Transverse colon (tissue), 4 donors: Measurements from ENCODE around the gene AJAP1.

Experiments
- EP300 ChIP-seq: sonication (generic); formaldehyde crosslinking; IDR thresholded peaks from one replicate; pipeline ENCODE4 v1.6.1; 2017; ENCODE audit warnings: antibody characterized with exemption, low read depth
- POLR2A ChIP-seq: fragments of 450-650 bp; IDR thresholded peaks from one replicate; pipeline ENCODE4 v1.6.1; 2016; ENCODE audit warnings: antibody characterized with exemption, mild to moderate bottlenecking, moderate library complexity
- POLR2AphosphoS5 ChIP-seq, 3 donors: sonication (generic); formaldehyde crosslinking; IDR thresholded peaks; one replicate each; pipeline ENCODE4 v1.6.1; 2016; ENCODE audit warnings: antibody characterized with exemption in 3 of 3
- TF ChIP-seq, protein P1 (sequence below), 5 experiments: fragments of 200-600 bp in 3 of 5; fragments of 450-650 bp in 2 of 5; sonication (generic) in 3 of 5; IDR thresholded peaks; 1 replicate in 2 of 5; 2 replicates in 3 of 5; pipeline ENCODE4 v1.5.1; 2016 to 2017; ENCODE audit warnings: antibody characterized with exemption in 5 of 5, inconsistent platforms in 3 of 5, mild to moderate bottlenecking in 2 of 5, moderate library complexity in 1 of 5

DNA sequence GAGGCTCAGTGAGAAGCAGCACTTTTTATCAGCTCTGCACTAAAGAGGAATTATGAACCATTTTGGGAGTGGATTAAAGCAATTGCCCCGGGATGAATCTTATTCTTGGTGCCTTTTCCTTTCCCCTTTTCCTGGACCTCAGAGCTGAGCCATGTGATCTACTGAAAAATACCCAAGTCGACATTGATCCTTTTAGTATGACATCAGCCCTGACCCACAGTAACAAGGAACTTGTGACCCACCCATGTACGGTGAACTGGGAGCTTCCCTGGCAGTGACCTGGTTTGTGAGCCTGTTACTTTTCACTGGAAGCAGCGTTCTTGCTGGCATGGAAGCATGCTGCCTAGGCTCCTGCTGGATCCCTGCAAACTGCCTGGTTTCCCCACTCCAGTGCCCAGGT lies 15.9 kb downstream of the AJAP1 start:
- no peak for TF ChIP-seq POLR2A
- TF ChIP-seq, protein P1, sequence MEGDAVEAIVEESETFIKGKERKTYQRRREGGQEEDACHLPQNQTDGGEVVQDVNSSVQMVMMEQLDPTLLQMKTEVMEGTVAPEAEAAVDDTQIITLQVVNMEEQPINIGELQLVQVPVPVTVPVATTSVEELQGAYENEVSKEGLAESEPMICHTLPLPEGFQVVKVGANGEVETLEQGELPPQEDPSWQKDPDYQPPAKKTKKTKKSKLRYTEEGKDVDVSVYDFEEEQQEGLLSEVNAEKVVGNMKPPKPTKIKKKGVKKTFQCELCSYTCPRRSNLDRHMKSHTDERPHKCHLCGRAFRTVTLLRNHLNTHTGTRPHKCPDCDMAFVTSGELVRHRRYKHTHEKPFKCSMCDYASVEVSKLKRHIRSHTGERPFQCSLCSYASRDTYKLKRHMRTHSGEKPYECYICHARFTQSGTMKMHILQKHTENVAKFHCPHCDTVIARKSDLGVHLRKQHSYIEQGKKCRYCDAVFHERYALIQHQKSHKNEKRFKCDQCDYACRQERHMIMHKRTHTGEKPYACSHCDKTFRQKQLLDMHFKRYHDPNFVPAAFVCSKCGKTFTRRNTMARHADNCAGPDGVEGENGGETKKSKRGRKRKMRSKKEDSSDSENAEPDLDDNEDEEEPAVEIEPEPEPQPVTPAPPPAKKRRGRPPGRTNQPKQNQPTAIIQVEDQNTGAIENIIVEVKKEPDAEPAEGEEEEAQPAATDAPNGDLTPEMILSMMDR (IDR thresholded peaks at IDR 0.05) = no peak
- no peak for TF ChIP-seq POLR2AphosphoS5 (IDR thresholded peaks at IDR 0.05)
- TF ChIP-seq EP300 = no peak
